Measurements from ENCODE around the gene NCOA3.
"Not testable (repeated sequence)": the region's sequence is repeated elsewhere in the genome, so short reads cannot be mapped to it uniquely, and the experiment has no call there.

NCOA3 gene

GRCh38 chr20:47574616-47575364, 73.1 kb downstream of the NCOA3 start:
- Histone ChIP-seq H3K27me3 (replicated peaks; ENCODE audit: control insufficient read depth, insufficient read depth, low read length) (no peaks in the 10 kb centered on the region), H3K4me3 (replicated peaks; ENCODE audit: low read depth, low read length) (no peak overlapping the region), H3K36me3 (ENCODE audit: control insufficient read depth, insufficient read depth, low read length) (peaks cover 3% of the 10 kb centered on the region)
- no peak for DNase-seq (ENCODE audit: extremely low read depth, insufficient read length)
- no peak for TF ChIP-seq CTCF (IDR thresholded peaks at IDR 0.05; ENCODE audit: insufficient read depth, low read length, poor library complexity, severe bottlenecking)

- TF ChIP-seq CTCF (IDR thresholded peaks at IDR 0.05; ENCODE audit: insufficient read depth, low read length, poor library complexity, severe bottlenecking), result no peak
- no peaks in the 10 kb centered on the region for H3K27me3 ChIP-seq (replicated peaks; ENCODE audit: control insufficient read depth, insufficient read depth, low read length)
- DNase-seq (ENCODE audit: extremely low read depth, insufficient read length), result peak; percentile 29
- H3K4me3 ChIP-seq (replicated peaks; ENCODE audit: low read depth, low read length), result peak overlapping the region; percentile 15
- peaks cover 3% of the 10 kb centered on the region for H3K36me3 ChIP-seq (ENCODE audit: control insufficient read depth, insufficient read depth, low read length)
Measured at GRCh38 chr20:47576516-47577033, 74.9 kb downstream of the NCOA3 start.

- no peak for TF ChIP-seq CTCF (IDR thresholded peaks at IDR 0.05; ENCODE audit: insufficient read depth, low read length, poor library complexity, severe bottlenecking)
- Histone ChIP-seq H3K4me3 (replicated peaks; ENCODE audit: low read depth, low read length) (no peak overlapping the region), H3K27me3 (replicated peaks; ENCODE audit: control insufficient read depth, insufficient read depth, low read length) (no peaks in the 10 kb centered on the region), H3K36me3 (ENCODE audit: control insufficient read depth, insufficient read depth, low read length) (peaks cover 3% of the 10 kb centered on the region)
- no peak for DNase-seq (ENCODE audit: extremely low read depth, insufficient read length)
Measured at GRCh38 chr20:47577314-47577713, 75.6 kb downstream of the NCOA3 start.

GRCh38 chr20:47578543-47578942, 76.9 kb downstream of the NCOA3 start:
- Histone ChIP-seq H3K27me3 (replicated peaks; ENCODE audit: control insufficient read depth, insufficient read depth, low read length) (no peaks in the 10 kb centered on the region), H3K4me3 (replicated peaks; ENCODE audit: low read depth, low read length) (no peak overlapping the region), H3K36me3 (ENCODE audit: control insufficient read depth, insufficient read depth, low read length) (peaks cover 6% of the 10 kb centered on the region)
- no peak for DNase-seq (ENCODE audit: extremely low read depth, insufficient read length)
- no peak for TF ChIP-seq CTCF (IDR thresholded peaks at IDR 0.05; ENCODE audit: insufficient read depth, low read length, poor library complexity, severe bottlenecking)

- not testable (repeated sequence) for DNase-seq (ENCODE audit: extremely low read depth, insufficient read length); H3K27me3 ChIP-seq (replicated peaks; ENCODE audit: control insufficient read depth, insufficient read depth, low read length); H3K4me3 ChIP-seq (replicated peaks; ENCODE audit: low read depth, low read length); H3K36me3 ChIP-seq (ENCODE audit: control insufficient read depth, insufficient read depth, low read length)
Measured at GRCh38 chr20:47580686-47581085, 79.0 kb downstream of the NCOA3 start.

- no peak for TF ChIP-seq CTCF (IDR thresholded peaks at IDR 0.05; ENCODE audit: insufficient read depth, low read length, poor library complexity, severe bottlenecking)
- peaks cover 9% of the 10 kb centered on the region for H3K36me3 ChIP-seq (ENCODE audit: control insufficient read depth, insufficient read depth, low read length)
Measured at GRCh38 chr20:47581090-47581489, 79.4 kb downstream of the NCOA3 start.

More at GRCh38 chr20:47581090-47581489, 79.4 kb downstream of the NCOA3 start:
- Histone ChIP-seq H3K27me3 (replicated peaks; ENCODE audit: control insufficient read depth, insufficient read depth, low read length) (no peaks in the 10 kb centered on the region), H3K4me3 (replicated peaks; ENCODE audit: low read depth, low read length) (no peak overlapping the region)
- DNase-seq (ENCODE audit: extremely low read depth, insufficient read length), result no peak
